ENCODE measurements around the gene FOXS1. TPM values are rescaled to one million over a fixed set of nuclear protein-coding genes. Genes with fewer than 3 reads are reported as not detected.

Gene FOXS1
- total and polyA plus RNA-seq, 4 donors: 1.4 to 3.2 (median 2.5) TPM

DNA sequence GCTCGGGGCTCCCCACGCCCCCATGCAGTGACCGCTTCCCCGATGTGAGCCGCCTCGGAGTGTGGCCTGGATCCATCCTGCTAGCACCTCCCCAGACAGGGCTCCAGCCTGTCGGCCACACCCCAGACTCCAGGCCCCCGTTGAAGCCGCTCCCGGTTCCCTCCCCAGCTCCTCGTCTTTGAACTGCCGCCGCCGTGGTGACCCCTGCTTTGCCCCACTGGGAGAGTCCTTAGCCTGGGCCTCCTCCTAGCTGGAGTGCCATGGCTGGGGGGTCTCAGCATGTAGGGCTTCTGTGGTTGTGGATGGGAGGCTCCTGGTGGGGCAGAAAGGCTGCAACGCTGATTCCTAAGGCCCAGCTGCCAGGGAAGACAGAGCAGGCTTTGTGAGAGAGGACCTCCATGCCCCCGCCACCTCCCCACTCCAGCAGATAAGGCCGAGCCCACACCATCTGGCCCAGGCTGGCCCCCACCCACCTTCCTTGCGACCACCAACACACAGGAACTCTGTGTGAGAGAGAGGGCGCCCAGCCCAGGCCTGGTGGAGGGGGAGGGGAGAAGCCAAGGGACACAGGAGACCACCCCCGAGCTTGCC, 11.4 kb downstream of the FOXS1 start:
- Histone ChIP-seq H3K4me3 (no peak overlapping the region), H3K9ac (ENCODE audit: insufficient read depth in 1 of 2, low read length in 2 of 2) (no peak overlapping the region), H3K4me1 (ENCODE audit: control insufficient read depth in 5 of 5, insufficient read depth in 5 of 5, low read length in 5 of 5) (peaks cover 0 to 52% (median 11%) of the 10 kb centered on the region in 5 donors), H3K27ac (ENCODE audit: low read depth in 1 of 2, low read length in 1 of 2) (no peak overlapping the region), H3K27me3 (ENCODE audit: control insufficient read depth in 3 of 3, insufficient read depth in 3 of 3, low read length in 2 of 3) (no peaks in the 10 kb centered on the region), H3K36me3 (ENCODE audit: control insufficient read depth in 4 of 4, insufficient read depth in 4 of 4, low read length in 4 of 4) (no peaks in the 10 kb centered on the region), H3K9me3 (ENCODE audit: control insufficient read depth in 4 of 4, insufficient read depth in 3 of 4, low read length in 3 of 4) (peaks cover 0 to 2% (median 0%) of the 10 kb centered on the region in 4 donors)
- DNase-seq: peak; percentile 38 to 60 (median 55)
- no peak for ATAC-seq (ENCODE audit: insufficient read depth, low FRiP score)
- TF ChIP-seq, protein P1, sequence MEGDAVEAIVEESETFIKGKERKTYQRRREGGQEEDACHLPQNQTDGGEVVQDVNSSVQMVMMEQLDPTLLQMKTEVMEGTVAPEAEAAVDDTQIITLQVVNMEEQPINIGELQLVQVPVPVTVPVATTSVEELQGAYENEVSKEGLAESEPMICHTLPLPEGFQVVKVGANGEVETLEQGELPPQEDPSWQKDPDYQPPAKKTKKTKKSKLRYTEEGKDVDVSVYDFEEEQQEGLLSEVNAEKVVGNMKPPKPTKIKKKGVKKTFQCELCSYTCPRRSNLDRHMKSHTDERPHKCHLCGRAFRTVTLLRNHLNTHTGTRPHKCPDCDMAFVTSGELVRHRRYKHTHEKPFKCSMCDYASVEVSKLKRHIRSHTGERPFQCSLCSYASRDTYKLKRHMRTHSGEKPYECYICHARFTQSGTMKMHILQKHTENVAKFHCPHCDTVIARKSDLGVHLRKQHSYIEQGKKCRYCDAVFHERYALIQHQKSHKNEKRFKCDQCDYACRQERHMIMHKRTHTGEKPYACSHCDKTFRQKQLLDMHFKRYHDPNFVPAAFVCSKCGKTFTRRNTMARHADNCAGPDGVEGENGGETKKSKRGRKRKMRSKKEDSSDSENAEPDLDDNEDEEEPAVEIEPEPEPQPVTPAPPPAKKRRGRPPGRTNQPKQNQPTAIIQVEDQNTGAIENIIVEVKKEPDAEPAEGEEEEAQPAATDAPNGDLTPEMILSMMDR (IDR thresholded peaks at IDR 0.05; ENCODE audit: control extremely low read depth, extremely low read depth): no peak
- WGBS, 2 donors: 72 to 75% methylated on average over 18 to 20 of the region's 20 CpGs

DNA sequence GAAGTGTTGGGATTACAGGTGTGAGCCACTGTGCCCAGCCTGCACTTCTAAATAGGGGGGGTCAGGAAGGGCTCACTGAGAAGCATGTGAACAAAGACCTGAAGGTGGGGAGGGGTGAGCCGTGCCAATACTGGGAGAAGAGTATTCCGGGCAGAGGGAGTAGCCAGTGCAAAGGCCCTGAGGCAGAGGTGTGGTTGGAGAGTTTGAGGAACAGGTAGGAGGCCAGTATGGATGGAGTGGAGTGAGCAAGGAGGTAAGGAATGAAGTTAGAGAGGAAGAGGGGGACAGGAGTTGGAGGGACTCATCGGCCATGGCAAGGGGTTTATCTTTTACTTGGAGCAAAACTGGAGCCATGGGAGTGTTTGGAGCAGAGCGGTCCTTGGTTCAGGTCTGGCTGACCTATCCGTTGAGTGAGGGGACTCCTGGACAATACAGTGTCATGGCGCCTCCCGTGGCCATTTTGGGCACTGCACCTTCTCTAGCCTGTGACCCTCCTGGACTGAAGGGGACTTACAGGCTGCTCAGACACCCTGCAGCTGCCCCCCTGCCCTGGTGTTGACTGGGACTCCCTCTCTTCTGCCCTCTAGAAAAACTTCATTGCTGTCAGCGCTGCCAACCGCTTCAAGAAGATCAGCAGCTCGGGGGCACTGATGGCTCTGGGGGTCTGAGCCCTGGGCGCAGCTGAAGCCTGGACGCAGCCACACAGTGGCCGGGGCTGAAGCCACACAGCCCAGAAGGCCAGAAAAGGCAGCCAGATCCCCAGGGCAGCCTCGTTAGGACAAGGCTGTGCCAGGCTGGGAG, 12.1 kb downstream of the FOXS1 start:
- 62 to 72% methylated on average over 14 of the region's 14 CpGs for WGBS, 2 donors
- Histone ChIP-seq H3K27ac (ENCODE audit: low read depth in 1 of 2, low read length in 1 of 2) (no peak overlapping the region), H3K9me3 (ENCODE audit: control insufficient read depth in 4 of 4, insufficient read depth in 3 of 4, low read length in 3 of 4) (peaks cover 0 to 2% (median 0%) of the 10 kb centered on the region in 4 donors), H3K4me3 (no peak overlapping the region), H3K4me1 (ENCODE audit: control insufficient read depth in 5 of 5, insufficient read depth in 5 of 5, low read length in 5 of 5) (peaks cover 0 to 46% (median 10%) of the 10 kb centered on the region in 5 donors), H3K27me3 (ENCODE audit: control insufficient read depth in 3 of 3, insufficient read depth in 3 of 3, low read length in 2 of 3) (no peaks in the 10 kb centered on the region), H3K9ac (ENCODE audit: insufficient read depth in 1 of 2, low read length in 2 of 2) (peak overlapping the region in 1 of 2 donors; percentile 20), H3K36me3 (ENCODE audit: control insufficient read depth in 4 of 4, insufficient read depth in 4 of 4, low read length in 4 of 4) (no peaks in the 10 kb centered on the region)
- no peak for ATAC-seq (ENCODE audit: insufficient read depth, low FRiP score)
- TF ChIP-seq, protein P1 (IDR thresholded peaks at IDR 0.05; ENCODE audit: control extremely low read depth, extremely low read depth): peak; percentile 44
- peak; percentile 77 to 80 (median 77) for DNase-seq

DNA sequence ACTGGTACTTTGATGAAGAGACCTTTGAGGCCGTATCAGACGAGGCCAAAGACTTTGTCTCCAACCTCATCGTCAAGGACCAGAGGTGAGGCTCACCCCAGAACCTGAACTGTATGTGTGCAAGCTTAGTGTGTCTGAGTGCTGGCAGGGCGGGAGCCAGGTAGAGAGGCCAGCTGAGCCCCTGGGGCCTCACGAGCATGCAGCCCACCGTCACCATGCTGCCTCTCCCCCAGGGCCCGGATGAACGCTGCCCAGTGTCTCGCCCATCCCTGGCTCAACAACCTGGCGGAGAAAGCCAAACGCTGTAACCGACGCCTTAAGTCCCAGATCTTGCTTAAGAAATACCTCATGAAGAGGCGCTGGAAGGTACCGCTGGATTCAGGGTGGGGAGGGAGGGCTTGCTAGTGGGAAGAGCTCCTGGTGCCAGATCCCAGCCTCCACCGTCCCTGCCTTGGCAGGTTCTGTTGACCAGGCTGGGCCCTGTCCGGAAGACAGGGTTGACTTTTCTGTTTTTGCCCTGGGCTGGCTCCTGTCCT, 13.6 kb downstream of the FOXS1 start:
- Histone ChIP-seq H3K9me3 (ENCODE audit: control insufficient read depth in 4 of 4, insufficient read depth in 3 of 4, low read length in 3 of 4) (peaks cover 0 to 2% (median 0%) of the 10 kb centered on the region in 4 donors), H3K27ac (ENCODE audit: low read depth in 1 of 2, low read length in 1 of 2) (no peak overlapping the region), H3K27me3 (ENCODE audit: control insufficient read depth in 3 of 3, insufficient read depth in 3 of 3, low read length in 2 of 3) (no peaks in the 10 kb centered on the region), H3K36me3 (ENCODE audit: control insufficient read depth in 4 of 4, insufficient read depth in 4 of 4, low read length in 4 of 4) (no peaks in the 10 kb centered on the region), H3K4me3 (no peak overlapping the region), H3K4me1 (ENCODE audit: control insufficient read depth in 5 of 5, insufficient read depth in 5 of 5, low read length in 5 of 5) (peaks cover 0 to 31% (median 3%) of the 10 kb centered on the region in 5 donors), H3K9ac (ENCODE audit: insufficient read depth in 1 of 2, low read length in 2 of 2) (no peak overlapping the region)
- TF ChIP-seq, protein P1 (IDR thresholded peaks at IDR 0.05; ENCODE audit: control extremely low read depth, extremely low read depth): no peak
- no peak for DNase-seq
- no peak for ATAC-seq (ENCODE audit: insufficient read depth, low FRiP score)
- 92 to 93% methylated on average over 17 of the region's 17 CpGs for WGBS, 2 donors

All from lung (tissue), 12 donors.